Measurements from ENCODE around the gene PYCR2. TPM values are rescaled to one million over a fixed set of nuclear protein-coding genes. Genes with fewer than 3 reads are reported as not detected.
A peak's percentile ranks its signal among the peaks of the same experiment; 100 is the strongest.

Gene PYCR2
- total and polyA plus RNA-seq, 8 donors: 52.7 to 68.7 (median 57.1) TPM

DNA sequence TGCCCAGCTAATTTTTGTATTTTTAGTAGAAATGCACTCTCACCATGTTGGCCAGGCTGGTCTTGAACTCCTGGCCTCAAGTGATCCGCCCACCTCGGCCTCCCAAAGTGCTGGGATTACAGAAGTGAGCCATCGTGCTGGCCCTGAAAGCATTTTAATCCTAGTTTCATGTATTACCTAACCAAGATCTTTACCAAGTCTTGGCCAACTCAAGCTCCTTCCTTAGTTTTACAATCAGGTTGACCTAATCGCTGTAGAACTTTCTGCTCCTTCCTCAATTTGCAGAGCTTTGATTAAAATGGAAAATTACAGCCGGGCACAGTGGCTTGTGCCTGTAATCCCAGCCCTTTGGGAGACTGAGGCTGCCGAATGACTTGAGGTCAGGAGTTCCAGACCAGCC is 38.7 kb downstream of the PYCR2 start:
- H3K4me3 ChIP-seq: no peak overlapping the region
- no peak for DNase-seq
- no peaks in the 10 kb centered on the region for H3K9me3 ChIP-seq
- no peak for TF ChIP-seq CTCF (IDR thresholded peaks at IDR 0.05)
- H3K36me3 ChIP-seq: no peaks in the 10 kb centered on the region
- peaks cover 0 to 6% of the 10 kb centered on the region in 2 donors for H3K27me3 ChIP-seq
- no peak for ATAC-seq
- intact Hi-C loops (cut with DNase I): no loop called here
- H3K4me1 ChIP-seq: peaks cover 9 to 24% of the 10 kb centered on the region in 2 donors
- no peak overlapping the region for H3K27ac ChIP-seq

DNA sequence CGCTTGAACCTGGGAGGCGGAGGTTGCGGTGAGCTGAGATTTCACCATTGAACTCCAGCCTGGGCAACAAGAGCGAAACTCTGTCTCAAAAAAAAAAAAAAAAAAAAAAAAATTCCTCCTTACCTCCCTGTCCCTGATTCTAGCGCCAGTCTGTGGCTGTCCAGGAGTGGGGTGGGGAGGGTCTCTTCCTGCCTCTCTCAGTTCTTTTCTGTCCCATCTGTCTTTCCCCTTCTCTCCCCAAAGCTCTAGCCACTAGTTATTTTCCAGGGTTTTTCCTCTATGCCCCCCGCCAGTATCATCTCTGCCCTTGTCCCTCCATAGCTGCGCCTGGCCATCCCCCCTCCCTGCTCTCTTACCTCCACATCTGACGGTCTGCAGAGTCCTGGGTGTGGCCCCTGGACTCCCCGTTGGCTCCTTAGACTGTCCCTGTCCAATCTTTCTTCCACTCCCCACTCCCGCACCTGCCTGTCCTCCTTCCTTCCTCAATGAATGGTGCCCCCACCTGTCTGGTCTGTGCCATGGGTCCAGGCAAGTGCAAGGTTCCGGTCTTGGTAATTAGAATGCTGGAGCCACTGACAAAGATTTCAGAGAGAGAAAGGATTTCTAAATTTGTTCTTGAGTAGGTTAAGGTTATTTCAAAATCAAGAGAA is 40.3 kb downstream of the PYCR2 start:
- intact Hi-C loops (cut with DNase I): no loop called here
- Histone ChIP-seq H3K4me3 (peak overlapping the region in 1 of 2 donors; percentile 97), H3K27ac (no peak overlapping the region), H3K36me3 (no peaks in the 10 kb centered on the region), H3K27me3 (peaks cover 0 to 6% of the 10 kb centered on the region in 2 donors), H3K9me3 (no peaks in the 10 kb centered on the region), H3K4me1 (peaks cover 15 to 40% of the 10 kb centered on the region in 2 donors)
- no peak for TF ChIP-seq CTCF (IDR thresholded peaks at IDR 0.05)
- DNase-seq (no peak), ATAC-seq (no peak)

GRCh38 chr1:225882694-225883615 is 41.1 kb downstream of the PYCR2 start:
- Histone ChIP-seq H3K4me3 (peak overlapping the region; percentile 89 to 97), H3K27me3 (peaks cover 0 to 4% of the 10 kb centered on the region in 2 donors), H3K9me3 (no peaks in the 10 kb centered on the region), H3K4me1 (peaks cover 17 to 48% of the 10 kb centered on the region in 2 donors), H3K27ac (peak overlapping the region; percentile 88 to 93), H3K36me3 (no peaks in the 10 kb centered on the region)
- DNase-seq (peak in 3 of 4 donors; percentile 46 to 89 (median 54)), ATAC-seq (peak; percentile 55)
- intact Hi-C loops (cut with DNase I): no loop called here
- TF ChIP-seq CTCF (IDR thresholded peaks at IDR 0.05): no peak

DNA sequence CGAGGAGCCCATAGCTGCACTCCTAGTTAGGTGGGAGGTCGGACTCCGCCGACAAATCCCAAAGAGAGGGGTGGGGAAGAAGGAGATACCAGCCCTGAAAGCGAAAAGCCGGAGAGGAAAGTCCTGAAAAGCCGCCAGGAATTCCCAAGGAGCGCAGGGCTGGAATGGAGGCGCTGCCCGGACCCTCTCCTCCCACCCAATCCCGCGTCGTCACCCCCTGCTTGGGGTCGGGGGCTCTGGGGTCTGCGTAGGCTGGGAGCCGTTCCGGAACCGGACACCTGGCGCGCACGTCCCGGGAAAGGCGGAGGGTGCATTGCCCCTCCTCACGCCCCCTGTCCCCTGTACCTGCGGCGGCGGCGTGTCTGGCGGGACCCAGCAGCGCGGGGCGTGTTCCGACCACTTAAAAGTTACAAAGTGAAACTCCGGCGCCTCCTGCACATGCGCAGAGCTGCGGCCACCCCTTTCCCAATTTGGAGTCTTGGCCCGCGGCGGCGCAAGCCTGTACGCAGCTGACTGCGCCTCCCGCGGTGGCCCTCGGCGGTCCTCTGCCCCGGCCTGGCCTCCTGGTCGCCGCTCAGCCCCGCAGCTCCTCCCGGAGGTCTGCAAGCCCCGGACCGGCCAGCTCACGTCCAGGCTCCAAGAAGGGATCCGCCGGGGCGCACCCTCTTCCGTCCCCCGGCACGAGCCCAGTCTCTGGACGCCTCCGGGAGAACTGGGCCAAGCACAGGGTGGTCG is 41.9 kb downstream of the PYCR2 start, which contains the start of gene TMEM63A:
TMEM63A (minus strand) TSS at position 422 of the 735 bp plus-strand sequence. CDS start 4,800 bp downstream, outside the sequence.
- intact Hi-C loops (cut with DNase I): no loop called here
- TF ChIP-seq CTCF (IDR thresholded peaks at IDR 0.05): peak; percentile 36 to 40
- Histone ChIP-seq H3K36me3 (peaks cover 0 to 6% of the 10 kb centered on the region in 2 donors), H3K27ac (peak within 1 kb of the TSS; percentile 88 to 93), H3K9me3 (no peaks in the 10 kb centered on the region), H3K27me3 (no peaks in the 10 kb centered on the region), H3K4me3 (peak within 1 kb of the TSS; percentile 89 to 97), H3K4me1 (peaks cover 20 to 56% of the 10 kb centered on the region in 2 donors)
- ATAC-seq: peak; percentile 89
- peak; percentile 89 to 97 (median 94) for DNase-seq

All from left lung (tissue), 10 donors.